WTC11 (cell line): Measurements from ENCODE around the gene YLPM1. TPM values are rescaled to one million over a fixed set of nuclear protein-coding genes. Genes with fewer than 3 reads are reported as not detected.

Source experiments
- ATAC-seq: fragments of 200-7000 bp; cut with Tn5 transposase; 2 replicates; pipeline ENCODE4 v1.10.0; 2021; ENCODE audit warnings: mild to moderate bottlenecking, moderate library complexity
- CTCF ChIA-PET: fragments of 300-600 bp; sonication (Branson Sonifier 250); formaldehyde crosslinking; loops from one replicate; lab custom pipeline; 2021; ENCODE audit warnings: antibody characterized with exemption; lab: Charles Lee
- POLR2A ChIA-PET: fragments of 350-600 bp; sonication (Branson Sonifier 250); formaldehyde crosslinking; loops from one replicate; lab custom pipeline; 2021; ENCODE audit warnings: antibody characterized with exemption; lab: Charles Lee
- DNase-seq: peaks from one replicate; pipeline ENCODE4 v3.0.0; 2021; ENCODE audit warnings: low spot score
- H3K27ac Mint-ChIP-seq: 2 replicates; pipeline ENCODE4 v1.8.0; 2021; ENCODE audit warnings: mixed read lengths
- H3K27me3 Mint-ChIP-seq: 2 replicates; pipeline ENCODE4 v1.8.0; 2021; ENCODE audit warnings: low read depth, mild to moderate bottlenecking, moderate library complexity, mixed read lengths
- H3K36me3 Mint-ChIP-seq: 2 replicates; pipeline ENCODE4 v1.8.0; 2021; ENCODE audit warnings: mixed read lengths
- H3K4me1 Mint-ChIP-seq: 2 replicates; pipeline ENCODE4 v1.8.0; 2022; ENCODE audit warnings: mixed read lengths
- H3K4me3 Mint-ChIP-seq: 2 replicates; pipeline ENCODE4 v1.8.0; 2021; ENCODE audit warnings: mild to moderate bottlenecking, moderate library complexity, mixed read lengths
- H3K9me3 Mint-ChIP-seq: 2 replicates; pipeline ENCODE4 v1.8.0; 2021; ENCODE audit warnings: mixed read lengths
- CREM ChIP-seq: sonication (generic); formaldehyde crosslinking; IDR thresholded peaks from 2 replicates; pipeline ENCODE4 v1.8.1; 2022; ENCODE audit warnings: mild to moderate bottlenecking, missing genetic modification reagents, moderate library complexity
- ELF4 ChIP-seq: sonication (generic); formaldehyde crosslinking; IDR thresholded peaks from 2 replicates; pipeline ENCODE4 v1.8.1; 2022; ENCODE audit warnings: low read depth, mild to moderate bottlenecking, moderate library complexity, missing genetic modification reagents
- GRHL2 ChIP-seq: fragments of 250-450 bp; sonication (Bioruptor Pico); IDR thresholded peaks from 2 replicates; pipeline ENCODE4 v1.8.0; 2022; ENCODE audit warnings: mild to moderate bottlenecking, moderate library complexity; ENCODE audit not compliant: insufficient replicate concordance, severe bottlenecking
- HMGA2 ChIP-seq: fragments of 250-450 bp; sonication (Bioruptor Pico); IDR thresholded peaks from 2 replicates; pipeline ENCODE4 v1.4.0; 2021; ENCODE audit warnings: mild to moderate bottlenecking, moderate library complexity
- IRF2 ChIP-seq: sonication (generic); formaldehyde crosslinking; IDR thresholded peaks from 2 replicates; pipeline ENCODE4 v1.8.0; 2022; ENCODE audit warnings: low read depth, missing genetic modification reagents, borderline replicate concordance
- JAZF1 ChIP-seq: fragments of 250-450 bp; sonication (Bioruptor Pico); IDR thresholded peaks from 2 replicates; pipeline ENCODE4 v1.9.0; 2021; ENCODE audit warnings: moderate library complexity, mild to moderate bottlenecking, inconsistent platforms
- KAT7 ChIP-seq: sonication (generic); formaldehyde crosslinking; IDR thresholded peaks from 2 replicates; pipeline ENCODE4 v1.8.1; 2023; ENCODE audit warnings: missing genetic modification reagents, mild to moderate bottlenecking, borderline replicate concordance
- NFE2L1 ChIP-seq: sonication (generic); formaldehyde crosslinking; IDR thresholded peaks from 2 replicates; pipeline ENCODE4 v1.8.1; 2023; ENCODE audit warnings: missing genetic modification reagents
- NFYB ChIP-seq: sonication (generic); formaldehyde crosslinking; conservative IDR thresholded peaks from 2 replicates; pipeline ENCODE4 v1.8.0; 2022; ENCODE audit warnings: low read depth, missing genetic modification reagents
- NR2C2 ChIP-seq: sonication (generic); formaldehyde crosslinking; IDR thresholded peaks from 2 replicates; pipeline ENCODE4 v1.8.0; 2022; ENCODE audit warnings: mild to moderate bottlenecking, missing genetic modification reagents
- NR3C1 ChIP-seq: sonication (generic); formaldehyde crosslinking; conservative IDR thresholded peaks from 2 replicates; pipeline ENCODE4 v1.8.1; 2023; ENCODE audit warnings: low read depth, mild to moderate bottlenecking, missing genetic modification reagents
- PRRX2 ChIP-seq: fragments of 250-450 bp; sonication (Bioruptor Pico); IDR thresholded peaks from 2 replicates; pipeline ENCODE4 v1.8.0; 2021; ENCODE audit warnings: mild to moderate bottlenecking
- SMAD3 ChIP-seq: sonication (generic); formaldehyde crosslinking; IDR thresholded peaks from 2 replicates; pipeline ENCODE4 v1.8.0; 2022; ENCODE audit warnings: missing genetic modification reagents, mild to moderate bottlenecking, borderline replicate concordance
- ZNF317 ChIP-seq: sonication (generic); formaldehyde crosslinking; IDR thresholded peaks from 2 replicates; pipeline ENCODE4 v1.8.1; 2023; ENCODE audit warnings: low read depth, mild to moderate bottlenecking, moderate library complexity, missing genetic modification reagents, borderline replicate concordance
- total RNA-seq: library from RNA; stranded (reverse); gene quantifications from 3 replicates; pipeline ENCODE4 v1.2.3, GENCODE V29; 2021
- TF ChIP-seq, protein P1 (sequence below): sonication (generic); formaldehyde crosslinking; conservative IDR thresholded peaks from 2 replicates; pipeline ENCODE4 v1.8.1; 2023; ENCODE audit warnings: mild to moderate bottlenecking, low read depth, missing genetic modification reagents, moderate library complexity
- TF ChIP-seq, protein P2 (sequence below): sonication (generic); formaldehyde crosslinking; IDR thresholded peaks from 2 replicates; pipeline ENCODE4 v1.8.1; 2023; ENCODE audit warnings: mild to moderate bottlenecking, missing genetic modification reagents, moderate library complexity
- TF ChIP-seq, protein P3 (sequence below): fragments of 200-600 bp; IDR thresholded peaks from 2 replicates; pipeline ENCODE4 v1.8.0; 2022; ENCODE audit warnings: antibody characterized with exemption
- TF ChIP-seq, protein P4 (sequence below): sonication (generic); formaldehyde crosslinking; IDR thresholded peaks from 2 replicates; pipeline ENCODE4 v1.8.1; 2022; ENCODE audit warnings: mild to moderate bottlenecking, missing genetic modification reagents, moderate library complexity, borderline replicate concordance
- TF ChIP-seq, protein P5 (sequence below): sonication (generic); formaldehyde crosslinking; IDR thresholded peaks from 2 replicates; pipeline ENCODE4 v1.8.1; 2023; ENCODE audit warnings: mild to moderate bottlenecking, missing genetic modification reagents, borderline replicate concordance
- TF ChIP-seq, protein P6 (sequence below): fragments of 250-450 bp; sonication (Bioruptor Pico); IDR thresholded peaks from 2 replicates; pipeline ENCODE4 v2.1.2; 2022; ENCODE audit warnings: mild to moderate bottlenecking, moderate library complexity

Gene YLPM1
- total RNA-seq, 1 experiment from 2014 or later, result 66.6 TPM

DNA sequence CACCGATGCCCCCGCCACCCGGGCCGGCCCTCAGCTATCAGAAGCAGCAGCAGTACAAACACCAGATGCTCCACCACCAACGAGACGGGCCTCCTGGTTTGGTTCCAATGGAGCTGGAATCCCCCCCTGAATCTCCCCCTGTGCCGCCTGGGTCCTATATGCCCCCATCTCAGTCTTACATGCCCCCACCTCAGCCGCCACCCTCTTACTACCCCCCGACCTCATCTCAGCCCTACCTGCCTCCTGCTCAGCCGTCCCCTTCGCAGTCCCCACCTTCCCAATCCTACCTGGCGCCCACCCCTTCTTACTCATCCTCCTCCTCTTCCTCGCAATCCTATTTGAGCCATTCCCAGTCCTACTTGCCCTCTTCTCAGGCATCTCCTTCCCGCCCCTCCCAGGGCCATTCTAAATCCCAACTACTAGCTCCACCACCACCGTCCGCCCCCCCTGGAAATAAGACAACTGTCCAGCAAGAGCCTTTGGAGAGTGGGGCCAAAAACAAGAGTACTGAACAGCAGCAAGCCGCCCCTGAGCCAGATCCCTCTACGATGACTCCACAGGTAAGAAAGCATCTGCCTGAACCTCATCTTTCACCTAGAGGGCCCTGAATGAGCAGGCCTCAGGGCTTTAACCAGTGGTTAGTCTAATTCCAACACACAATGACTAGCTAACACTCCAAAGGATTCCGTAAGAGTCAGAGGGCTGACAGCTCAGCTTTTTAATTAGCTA lies 851 bp downstream of the YLPM1 start (continued):
- TF ChIP-seq, protein P1, sequence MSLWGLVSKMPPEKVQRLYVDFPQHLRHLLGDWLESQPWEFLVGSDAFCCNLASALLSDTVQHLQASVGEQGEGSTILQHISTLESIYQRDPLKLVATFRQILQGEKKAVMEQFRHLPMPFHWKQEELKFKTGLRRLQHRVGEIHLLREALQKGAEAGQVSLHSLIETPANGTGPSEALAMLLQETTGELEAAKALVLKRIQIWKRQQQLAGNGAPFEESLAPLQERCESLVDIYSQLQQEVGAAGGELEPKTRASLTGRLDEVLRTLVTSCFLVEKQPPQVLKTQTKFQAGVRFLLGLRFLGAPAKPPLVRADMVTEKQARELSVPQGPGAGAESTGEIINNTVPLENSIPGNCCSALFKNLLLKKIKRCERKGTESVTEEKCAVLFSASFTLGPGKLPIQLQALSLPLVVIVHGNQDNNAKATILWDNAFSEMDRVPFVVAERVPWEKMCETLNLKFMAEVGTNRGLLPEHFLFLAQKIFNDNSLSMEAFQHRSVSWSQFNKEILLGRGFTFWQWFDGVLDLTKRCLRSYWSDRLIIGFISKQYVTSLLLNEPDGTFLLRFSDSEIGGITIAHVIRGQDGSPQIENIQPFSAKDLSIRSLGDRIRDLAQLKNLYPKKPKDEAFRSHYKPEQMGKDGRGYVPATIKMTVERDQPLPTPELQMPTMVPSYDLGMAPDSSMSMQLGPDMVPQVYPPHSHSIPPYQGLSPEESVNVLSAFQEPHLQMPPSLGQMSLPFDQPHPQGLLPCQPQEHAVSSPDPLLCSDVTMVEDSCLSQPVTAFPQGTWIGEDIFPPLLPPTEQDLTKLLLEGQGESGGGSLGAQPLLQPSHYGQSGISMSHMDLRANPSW (CRISPR knock-in tag), result no peak
- TF ChIP-seq SMAD3 (CRISPR knock-in tag) (no peak), ZNF317 (CRISPR knock-in tag) (no peak), JAZF1 (CRISPR knock-in tag) (no peak), NFE2L1 (CRISPR knock-in tag) (no peak), HMGA2 (no peak), ELF4 (CRISPR knock-in tag) (no peak), CREM (CRISPR knock-in tag) (no peak), GRHL2 (CRISPR knock-in tag) (no peak)
- TF ChIP-seq, protein P2, sequence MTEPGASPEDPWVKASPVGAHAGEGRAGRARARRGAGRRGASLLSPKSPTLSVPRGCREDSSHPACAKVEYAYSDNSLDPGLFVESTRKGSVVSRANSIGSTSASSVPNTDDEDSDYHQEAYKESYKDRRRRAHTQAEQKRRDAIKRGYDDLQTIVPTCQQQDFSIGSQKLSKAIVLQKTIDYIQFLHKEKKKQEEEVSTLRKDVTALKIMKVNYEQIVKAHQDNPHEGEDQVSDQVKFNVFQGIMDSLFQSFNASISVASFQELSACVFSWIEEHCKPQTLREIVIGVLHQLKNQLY (CRISPR knock-in tag), result no peak
- TF ChIP-seq, protein P3, sequence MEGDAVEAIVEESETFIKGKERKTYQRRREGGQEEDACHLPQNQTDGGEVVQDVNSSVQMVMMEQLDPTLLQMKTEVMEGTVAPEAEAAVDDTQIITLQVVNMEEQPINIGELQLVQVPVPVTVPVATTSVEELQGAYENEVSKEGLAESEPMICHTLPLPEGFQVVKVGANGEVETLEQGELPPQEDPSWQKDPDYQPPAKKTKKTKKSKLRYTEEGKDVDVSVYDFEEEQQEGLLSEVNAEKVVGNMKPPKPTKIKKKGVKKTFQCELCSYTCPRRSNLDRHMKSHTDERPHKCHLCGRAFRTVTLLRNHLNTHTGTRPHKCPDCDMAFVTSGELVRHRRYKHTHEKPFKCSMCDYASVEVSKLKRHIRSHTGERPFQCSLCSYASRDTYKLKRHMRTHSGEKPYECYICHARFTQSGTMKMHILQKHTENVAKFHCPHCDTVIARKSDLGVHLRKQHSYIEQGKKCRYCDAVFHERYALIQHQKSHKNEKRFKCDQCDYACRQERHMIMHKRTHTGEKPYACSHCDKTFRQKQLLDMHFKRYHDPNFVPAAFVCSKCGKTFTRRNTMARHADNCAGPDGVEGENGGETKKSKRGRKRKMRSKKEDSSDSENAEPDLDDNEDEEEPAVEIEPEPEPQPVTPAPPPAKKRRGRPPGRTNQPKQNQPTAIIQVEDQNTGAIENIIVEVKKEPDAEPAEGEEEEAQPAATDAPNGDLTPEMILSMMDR, result no peak
- TF ChIP-seq, protein P4, sequence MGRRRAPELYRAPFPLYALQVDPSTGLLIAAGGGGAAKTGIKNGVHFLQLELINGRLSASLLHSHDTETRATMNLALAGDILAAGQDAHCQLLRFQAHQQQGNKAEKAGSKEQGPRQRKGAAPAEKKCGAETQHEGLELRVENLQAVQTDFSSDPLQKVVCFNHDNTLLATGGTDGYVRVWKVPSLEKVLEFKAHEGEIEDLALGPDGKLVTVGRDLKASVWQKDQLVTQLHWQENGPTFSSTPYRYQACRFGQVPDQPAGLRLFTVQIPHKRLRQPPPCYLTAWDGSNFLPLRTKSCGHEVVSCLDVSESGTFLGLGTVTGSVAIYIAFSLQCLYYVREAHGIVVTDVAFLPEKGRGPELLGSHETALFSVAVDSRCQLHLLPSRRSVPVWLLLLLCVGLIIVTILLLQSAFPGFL (CRISPR knock-in tag), result no peak

DNA sequence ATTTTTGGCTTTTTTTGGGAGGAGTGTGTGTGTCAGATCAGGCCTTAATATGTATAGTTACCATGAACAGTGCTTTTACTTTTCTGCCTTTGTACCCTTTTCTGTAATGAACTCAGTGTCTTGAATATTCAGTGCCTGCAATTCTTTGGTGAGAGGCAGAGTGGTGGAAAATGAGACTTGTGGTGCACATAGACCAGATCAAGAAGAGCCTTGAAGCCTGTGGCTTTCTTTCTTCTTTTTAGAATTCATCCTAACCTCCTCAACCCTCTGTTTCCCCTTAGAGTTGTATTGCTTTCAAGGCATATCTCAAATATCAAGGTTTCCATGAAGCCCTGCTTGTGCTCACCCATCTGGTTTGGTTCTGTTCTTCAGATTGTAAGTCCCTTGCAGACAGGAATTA lies 2.6 kb downstream of the YLPM1 start:
- peak overlapping the region; percentile 39; the same call in 1 of the 2 replicates for H3K27ac Mint-ChIP-seq
- no peak for ATAC-seq
- TF ChIP-seq NR3C1 (CRISPR knock-in tag), result no peak
- TF ChIP-seq, protein P3, result no peak
- no peak for TF ChIP-seq JAZF1 (CRISPR knock-in tag)
- no peak for TF ChIP-seq NR2C2
- no peak for TF ChIP-seq PRRX2 (CRISPR knock-in tag)
- no peak for TF ChIP-seq IRF2
- TF ChIP-seq, protein P5, sequence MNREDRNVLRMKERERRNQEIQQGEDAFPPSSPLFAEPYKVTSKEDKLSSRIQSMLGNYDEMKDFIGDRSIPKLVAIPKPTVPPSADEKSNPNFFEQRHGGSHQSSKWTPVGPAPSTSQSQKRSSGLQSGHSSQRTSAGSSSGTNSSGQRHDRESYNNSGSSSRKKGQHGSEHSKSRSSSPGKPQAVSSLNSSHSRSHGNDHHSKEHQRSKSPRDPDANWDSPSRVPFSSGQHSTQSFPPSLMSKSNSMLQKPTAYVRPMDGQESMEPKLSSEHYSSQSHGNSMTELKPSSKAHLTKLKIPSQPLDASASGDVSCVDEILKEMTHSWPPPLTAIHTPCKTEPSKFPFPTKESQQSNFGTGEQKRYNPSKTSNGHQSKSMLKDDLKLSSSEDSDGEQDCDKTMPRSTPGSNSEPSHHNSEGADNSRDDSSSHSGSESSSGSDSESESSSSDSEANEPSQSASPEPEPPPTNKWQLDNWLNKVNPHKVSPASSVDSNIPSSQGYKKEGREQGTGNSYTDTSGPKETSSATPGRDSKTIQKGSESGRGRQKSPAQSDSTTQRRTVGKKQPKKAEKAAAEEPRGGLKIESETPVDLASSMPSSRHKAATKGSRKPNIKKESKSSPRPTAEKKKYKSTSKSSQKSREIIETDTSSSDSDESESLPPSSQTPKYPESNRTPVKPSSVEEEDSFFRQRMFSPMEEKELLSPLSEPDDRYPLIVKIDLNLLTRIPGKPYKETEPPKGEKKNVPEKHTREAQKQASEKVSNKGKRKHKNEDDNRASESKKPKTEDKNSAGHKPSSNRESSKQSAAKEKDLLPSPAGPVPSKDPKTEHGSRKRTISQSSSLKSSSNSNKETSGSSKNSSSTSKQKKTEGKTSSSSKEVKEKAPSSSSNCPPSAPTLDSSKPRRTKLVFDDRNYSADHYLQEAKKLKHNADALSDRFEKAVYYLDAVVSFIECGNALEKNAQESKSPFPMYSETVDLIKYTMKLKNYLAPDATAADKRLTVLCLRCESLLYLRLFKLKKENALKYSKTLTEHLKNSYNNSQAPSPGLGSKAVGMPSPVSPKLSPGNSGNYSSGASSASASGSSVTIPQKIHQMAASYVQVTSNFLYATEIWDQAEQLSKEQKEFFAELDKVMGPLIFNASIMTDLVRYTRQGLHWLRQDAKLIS, result no peak
- TF ChIP-seq, protein P6, sequence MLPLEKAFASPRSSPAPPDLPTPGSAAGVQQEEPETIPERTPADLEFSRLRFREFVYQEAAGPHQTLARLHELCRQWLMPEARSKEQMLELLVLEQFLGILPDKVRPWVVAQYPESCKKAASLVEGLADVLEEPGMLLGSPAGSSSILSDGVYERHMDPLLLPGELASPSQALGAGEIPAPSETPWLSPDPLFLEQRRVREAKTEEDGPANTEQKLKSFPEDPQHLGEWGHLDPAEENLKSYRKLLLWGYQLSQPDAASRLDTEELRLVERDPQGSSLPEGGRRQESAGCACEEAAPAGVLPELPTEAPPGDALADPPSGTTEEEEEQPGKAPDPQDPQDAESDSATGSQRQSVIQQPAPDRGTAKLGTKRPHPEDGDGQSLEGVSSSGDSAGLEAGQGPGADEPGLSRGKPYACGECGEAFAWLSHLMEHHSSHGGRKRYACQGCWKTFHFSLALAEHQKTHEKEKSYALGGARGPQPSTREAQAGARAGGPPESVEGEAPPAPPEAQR (CRISPR knock-in tag), result no peak
- no peak for TF ChIP-seq NFYB (CRISPR knock-in tag)
- no peak for TF ChIP-seq KAT7 (CRISPR knock-in tag)

More for the DNA sequence above, 2.6 kb downstream of the YLPM1 start:
- ChIA-PET POLR2A (no interaction called here), CTCF (no interaction called here)
- DNase-seq, result no peak
- Mint-ChIP-seq H3K36me3 (peaks cover 7% of the 10 kb centered on the region), H3K4me1 (peaks cover 36% of the 10 kb centered on the region), H3K27me3 (peaks cover 3% of the 10 kb centered on the region), H3K9me3 (no peaks in the 10 kb centered on the region), H3K4me3 (peak overlapping the region; percentile 98)
